NCI-H2227 treated with DMSO at 0.1 percent for 48 hours (cell line): ENCODE measurements around the gene P2RY4.
"Not testable (repeated sequence)": the region's sequence is repeated elsewhere in the genome, so short reads cannot be mapped to it uniquely, and the experiment has no call there.

ENCODE experiments used
- DNase-seq: peaks from one replicate; lab custom pipeline; 2025; lab: John Stamatoyannopoulos, UW

Gene P2RY4

DNA sequence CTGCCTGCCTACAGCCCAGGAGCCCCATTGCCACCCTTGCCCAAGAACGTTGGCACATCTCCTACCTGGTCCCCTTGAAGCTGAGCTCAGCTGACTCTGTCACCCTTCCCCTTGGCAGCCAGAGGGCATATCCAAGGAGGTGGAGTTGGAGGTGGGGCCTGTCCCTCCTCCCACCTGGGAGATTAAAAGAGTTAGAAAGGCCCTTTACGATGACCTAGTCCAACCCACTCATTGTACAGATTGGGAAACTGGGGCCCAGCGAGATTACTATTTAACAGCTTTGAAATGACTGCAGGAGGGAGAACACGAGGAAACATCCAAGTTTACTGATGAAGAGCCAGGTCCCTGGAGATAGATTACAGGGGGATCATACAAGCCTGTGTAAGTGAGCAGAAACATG is at the start of gene P2RY4:
Gene P2RY4, minus strand, starts transcription at position 101 of the 400 bp plus-strand sequence. CDS start 580 bp downstream, outside the sequence.
- no peak for DNase-seq

DNA sequence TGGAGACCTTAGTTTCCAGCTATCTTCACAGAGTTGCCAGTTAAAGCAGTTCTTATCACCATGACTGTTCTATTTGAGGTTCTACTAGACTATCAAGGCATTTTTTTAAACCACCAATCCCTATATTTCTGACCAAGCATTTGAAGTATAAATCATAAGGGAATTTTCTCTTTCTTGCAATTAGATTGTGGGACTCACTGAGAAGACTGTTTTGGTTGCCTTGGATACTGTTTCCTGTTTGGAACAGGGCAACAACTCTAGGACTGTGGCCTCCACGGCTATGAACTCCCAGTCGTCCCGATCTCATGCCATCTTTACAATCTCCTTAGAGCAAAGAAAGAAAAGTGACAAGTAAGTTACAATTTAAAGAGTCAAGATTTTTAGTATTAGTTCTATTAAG is 41.7 kb upstream of the P2RY4 start:
- no peak for DNase-seq

DNA sequence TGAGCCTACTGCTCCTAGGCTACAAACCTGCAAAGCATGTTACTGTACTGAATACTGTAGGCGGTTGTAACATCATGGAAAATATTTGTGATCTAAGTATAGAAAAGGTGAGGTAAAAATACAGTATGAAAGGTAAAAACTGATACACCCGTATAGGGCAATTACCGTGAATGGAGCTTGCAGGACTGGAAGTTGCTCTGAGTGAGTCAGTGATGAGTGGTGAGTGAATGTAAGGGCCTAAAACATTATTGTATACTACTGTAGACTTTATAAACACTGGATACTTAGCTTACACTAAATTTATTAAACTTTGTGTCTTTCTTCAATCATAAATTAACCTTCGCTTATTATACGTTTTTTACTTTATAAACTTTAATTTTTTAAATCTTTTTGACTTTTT is 33.6 kb upstream of the P2RY4 start:
- no peak for DNase-seq

DNA sequence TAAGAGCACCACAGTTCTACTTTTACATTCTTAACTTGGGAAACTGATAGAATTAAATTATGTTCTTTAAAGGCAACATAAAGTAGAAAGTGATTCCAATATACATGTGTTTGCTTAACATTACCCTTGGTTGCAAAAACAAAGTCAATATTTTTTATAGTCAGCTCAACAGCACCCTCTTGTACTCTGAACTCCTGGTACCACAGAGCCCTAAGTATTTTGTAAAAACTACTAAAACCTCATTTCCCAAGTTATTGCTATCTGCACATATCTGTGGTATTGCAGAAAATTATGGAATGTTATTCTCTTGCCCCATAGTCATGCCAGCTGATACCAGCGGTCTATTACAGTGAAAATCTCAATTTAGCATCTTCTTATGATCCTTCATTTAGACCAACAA is 32.8 kb upstream of the P2RY4 start:
- no peak for DNase-seq

DNA sequence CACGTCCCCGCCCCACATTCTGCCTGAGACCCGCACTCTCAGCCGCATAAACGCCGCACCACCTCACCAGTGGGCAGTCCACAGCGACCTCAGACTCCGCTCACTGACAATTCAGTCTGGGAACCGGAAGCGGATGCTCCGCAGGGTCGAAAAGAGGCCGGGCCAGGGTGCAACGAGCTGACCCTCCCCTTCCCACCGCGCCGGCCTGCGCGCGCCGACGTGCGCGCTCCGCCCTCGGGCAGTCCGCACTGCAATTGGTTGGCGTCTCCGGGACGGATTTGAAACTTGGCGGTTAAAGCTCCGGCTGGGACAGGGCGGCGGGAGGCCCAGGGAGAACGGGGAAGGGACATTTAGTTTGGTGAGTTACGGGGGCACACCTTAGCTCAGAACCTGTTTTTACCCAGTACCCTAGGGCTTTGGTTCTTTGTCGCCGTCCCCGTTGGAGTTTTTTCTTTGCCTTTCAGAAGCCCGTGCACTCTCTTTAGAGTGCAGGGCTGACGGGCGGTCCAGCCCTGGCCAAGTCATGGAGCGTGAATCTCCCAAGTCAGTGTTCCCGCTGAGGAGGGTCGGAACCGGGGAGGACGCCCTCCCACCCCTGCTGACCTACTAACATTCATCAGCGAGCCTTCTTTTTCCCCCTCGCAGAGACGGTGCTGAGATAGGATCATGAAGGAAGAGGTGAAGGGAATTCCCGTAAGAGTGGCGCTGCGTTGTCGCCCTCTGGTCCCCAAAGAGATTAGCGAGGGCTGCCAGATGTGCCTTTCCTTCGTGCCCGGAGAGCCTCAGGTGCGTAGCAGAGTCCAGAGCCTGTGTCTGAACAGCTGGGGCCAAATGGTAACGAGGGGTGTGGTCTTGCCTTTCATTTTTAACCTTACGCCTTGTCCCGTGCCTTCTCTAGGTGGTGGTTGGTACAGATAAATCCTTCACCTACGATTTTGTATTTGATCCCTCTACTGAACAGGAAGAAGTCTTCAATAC is 30.1 kb upstream of the P2RY4 start, which contains the start of the genes KIF4A and PDZD11:
Gene KIF4A, plus strand, starts transcription at position 312 of the 978 bp plus-strand sequence. Its CDS starts 355 bp downstream, at position 667.
Gene PDZD11, minus strand, starts transcription at position 135 of the 978 bp plus-strand sequence. CDS start 586 bp downstream, outside the sequence.
- DNase-seq = peak; percentile 91

DNA sequence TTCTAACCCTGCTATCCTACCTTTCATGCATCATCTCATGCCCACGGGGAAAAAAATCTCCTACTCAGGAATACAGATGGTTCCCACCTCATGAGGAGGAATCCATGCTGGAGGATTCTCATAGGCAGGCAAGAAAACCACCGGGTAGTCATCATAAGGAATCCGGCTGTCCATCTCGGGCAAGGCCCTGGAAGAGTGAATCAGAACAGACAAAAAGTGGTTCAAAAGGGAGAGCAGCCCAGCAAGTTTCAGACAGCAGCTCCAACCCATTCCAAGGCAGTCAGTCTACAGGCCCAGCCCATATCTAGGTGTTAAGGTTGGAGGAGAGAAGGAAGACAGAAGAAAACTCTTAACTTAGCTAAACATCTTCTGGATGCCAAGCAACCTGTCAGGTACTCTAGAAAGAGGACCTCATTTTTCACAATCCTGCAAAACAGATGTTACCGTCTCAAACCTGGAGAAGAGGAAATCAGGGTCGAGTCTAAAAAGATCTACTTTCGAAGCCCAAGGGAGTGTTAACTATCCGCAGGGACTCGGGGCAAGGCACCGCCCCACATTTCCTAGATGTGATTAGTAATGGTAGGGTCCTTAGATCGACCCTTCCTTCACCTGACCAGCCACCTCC is 29.3 kb upstream of the P2RY4 start:
- peak; percentile 19 for DNase-seq

DNA sequence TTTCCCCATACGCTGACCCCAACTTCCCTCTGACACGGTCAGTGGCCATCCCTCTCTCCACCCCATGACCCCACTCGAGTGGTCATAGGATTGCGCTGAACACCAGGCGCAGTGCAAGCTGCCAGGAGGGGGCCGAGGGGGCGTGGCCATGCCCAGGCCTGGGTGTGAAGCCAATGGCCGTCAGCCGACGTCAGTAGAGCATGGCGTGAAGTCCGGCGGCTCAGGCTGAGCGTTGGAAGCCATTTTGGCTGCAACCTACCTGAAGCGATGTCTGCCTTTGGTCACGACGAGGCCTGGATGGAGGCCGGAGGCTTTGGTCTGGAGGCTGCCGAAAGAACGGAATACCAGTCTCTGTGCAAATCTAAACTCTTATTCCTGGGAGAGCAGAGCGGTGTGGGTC is 21.9 kb upstream of the P2RY4 start, which contains the start of gene RAB41:
Gene RAB41, plus strand, starts transcription at position 222 of the 400 bp plus-strand sequence. Its CDS starts 46 bp downstream, at position 268.
- DNase-seq = no peak

DNA sequence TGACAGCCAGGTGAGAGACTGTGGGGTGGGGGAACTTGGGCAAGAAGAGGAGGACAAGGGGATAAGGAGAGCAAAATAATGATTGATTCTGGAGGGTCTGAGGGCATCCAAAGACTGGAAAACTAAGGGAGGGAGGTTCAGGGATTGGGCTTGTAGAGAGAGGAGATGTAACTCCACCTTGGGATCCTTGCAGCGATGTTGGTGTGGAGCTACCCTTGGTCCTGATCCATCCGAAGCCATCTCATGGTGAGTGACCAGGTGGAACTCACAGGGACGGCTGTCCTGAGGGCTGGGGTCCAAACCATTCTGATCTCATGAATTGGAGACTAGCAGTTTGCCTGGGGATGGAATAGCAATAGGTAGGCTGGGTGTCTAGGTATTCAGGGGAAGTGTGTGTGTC is 20.6 kb upstream of the P2RY4 start:
- no peak for DNase-seq

DNA sequence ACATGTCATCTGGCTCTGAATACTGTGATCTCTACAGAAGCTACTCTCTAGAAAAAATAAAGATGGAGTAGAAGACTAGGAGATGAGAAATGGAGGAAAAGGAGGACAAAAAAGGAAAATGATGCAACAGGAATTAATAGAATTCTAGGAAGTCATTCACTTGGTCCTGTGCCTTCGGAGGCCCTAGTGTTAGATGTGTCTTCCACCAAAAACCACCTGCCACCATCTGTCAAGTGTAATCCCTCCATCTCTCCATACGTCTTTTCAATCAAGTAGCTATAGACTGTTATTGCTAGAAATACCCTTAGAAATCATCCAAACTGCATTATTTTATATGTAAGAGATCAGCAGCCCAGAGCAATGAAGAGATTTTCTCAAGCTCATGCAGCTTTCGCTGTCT is 19.1 kb upstream of the P2RY4 start:
- no peak for DNase-seq

DNA sequence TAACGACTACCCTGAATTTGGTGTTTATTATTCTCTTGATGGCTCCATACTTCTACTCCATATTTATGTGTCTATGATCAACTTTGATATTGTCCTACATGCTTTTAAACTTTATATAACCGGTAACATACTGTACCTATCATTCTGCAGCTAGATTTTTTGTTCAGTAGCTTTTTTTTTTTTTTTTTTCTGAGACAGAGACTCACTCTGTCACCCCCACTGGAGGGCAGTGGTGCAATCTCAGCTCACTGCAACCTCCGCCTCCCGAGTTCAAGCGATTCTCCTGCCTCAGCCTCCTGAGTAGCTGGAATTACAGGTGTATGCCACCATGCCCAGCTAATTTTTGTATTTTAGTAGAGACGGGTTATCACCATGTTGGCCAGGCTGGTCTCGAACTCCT is 14.0 kb upstream of the P2RY4 start:
- not testable (repeated sequence) for DNase-seq

DNA sequence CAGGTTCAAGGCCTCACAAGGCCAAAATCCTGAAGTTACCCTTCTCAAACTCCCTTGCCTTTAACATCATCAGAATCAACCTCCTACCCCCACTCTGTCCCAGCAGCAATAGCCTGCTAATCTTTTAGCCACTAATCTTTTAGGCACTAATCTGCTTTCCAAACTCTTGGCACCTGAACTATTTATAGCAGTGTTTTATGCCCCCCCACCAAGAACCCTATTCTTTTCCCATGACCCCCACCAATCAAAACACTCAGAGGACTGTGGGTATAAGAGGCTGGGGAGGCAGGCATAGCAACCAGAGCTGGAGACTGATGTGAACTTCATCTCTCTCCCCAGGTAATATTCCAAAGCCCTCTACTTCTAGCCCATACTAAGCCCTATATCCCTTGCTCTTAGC is 8.0 kb upstream of the P2RY4 start, which contains the start of gene ARR3:
Gene ARR3, plus strand, starts transcription at position 301 of the 400 bp plus-strand sequence. CDS start 1,052 bp downstream, outside the sequence.
- DNase-seq = no peak

DNA sequence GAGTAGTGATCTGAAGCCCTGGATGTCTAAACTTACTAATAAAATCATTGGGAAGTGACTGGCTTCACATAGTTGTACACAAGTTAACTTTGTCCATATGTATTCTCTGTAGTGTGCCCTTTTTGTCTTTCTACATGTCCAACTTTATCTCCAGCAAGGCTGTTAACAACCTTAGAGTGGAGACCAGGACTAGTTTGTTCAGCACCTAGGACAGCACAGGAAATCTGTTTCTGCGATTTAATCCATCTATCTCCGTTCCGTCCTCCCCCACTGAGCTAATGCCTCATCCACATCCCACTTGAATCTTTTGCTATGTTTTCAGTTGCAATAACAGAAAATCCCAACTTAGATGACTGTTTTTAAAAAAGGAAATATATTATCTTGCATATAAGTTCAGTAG is 4.8 kb upstream of the P2RY4 start:
- no peak for DNase-seq

DNA sequence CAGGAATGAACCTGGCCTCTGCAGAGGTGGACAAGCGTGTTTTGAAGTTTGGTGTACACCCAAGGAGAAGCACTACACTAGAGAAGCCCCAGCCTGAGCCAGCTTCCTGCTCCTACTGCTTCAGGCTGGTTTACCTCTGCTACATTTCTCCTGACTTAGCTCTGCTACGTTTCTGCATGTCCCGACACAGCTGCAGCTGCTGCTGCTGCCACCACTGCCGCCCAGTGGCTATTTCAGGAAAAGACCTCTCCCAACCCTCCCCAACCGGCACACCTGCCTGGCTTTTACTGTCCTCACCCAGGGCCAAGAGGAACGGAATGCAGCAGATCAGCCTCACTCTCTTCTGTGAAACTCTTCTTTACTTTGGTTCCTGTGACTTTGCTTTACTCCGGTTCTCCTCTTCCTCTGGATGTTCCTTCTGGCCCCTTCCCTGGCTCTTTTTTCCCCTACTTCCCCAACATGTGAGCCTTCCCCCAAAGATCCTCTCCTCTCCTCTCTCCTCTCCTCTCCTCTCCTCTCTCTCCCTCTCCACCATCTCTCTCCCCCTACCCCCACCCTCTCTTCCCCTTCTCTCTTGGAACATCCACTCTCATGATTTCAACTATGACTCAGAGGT is 3.1 kb upstream of the P2RY4 start:
- DNase-seq = no peak

DNA sequence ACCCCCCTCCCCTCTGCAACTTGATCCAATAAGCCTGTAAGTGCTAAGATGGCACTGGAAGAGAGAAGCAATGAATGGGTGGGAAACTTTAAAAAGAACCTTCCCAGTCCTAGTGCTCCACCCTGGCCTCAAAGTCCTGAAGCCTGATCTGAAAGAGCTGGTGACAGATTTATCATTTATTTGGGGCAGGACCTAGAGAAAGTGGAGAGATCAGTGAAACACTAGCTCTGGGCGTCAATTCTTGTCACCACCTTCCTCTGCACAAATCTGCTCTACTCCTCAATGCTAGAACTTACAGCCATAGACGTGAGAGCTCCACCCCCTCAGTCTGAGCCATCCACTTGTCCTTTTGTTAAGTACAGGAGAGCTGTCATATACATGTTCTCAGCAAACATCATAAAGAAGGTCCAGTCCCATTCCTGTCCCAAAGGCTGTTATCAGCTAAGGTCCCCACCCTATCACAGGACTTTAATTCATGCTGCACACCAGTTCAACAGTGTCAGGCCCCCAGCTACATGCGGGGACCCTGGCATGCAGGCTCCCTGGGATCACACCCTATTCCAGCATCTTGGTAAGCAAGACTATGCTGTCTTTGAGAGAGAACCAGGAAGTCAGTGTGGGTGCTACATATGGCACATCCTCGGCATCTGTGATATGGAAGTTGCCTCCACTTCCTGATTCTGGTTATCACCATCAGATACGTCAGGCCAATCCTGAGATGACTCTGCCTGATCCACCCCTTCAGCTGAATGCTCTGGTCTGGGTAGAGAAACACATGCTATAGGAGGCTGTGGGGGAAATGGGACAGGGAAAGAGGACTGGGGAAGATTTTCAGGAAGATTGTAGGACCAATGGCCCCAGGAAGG is 2.3 kb downstream of the P2RY4 start:
- no peak for DNase-seq

DNA sequence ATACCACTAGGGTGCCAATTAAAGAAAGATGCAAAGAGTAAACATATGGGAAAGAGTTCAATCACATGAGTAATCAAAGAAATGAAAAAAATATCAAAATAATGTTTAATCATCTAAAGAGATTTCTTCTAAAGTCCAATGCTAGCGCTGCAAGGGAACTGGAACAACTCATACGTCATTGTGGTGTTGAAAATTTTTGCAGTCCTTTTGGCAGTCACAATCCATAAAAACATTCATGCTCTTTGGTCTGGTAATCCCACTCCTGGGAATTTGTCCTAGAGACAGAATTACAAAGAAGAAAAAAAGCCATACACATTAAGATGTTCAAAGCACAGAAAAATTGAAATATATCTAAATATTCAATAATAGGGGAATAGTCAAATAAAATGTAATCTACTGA is 4.6 kb downstream of the P2RY4 start:
- no peak for DNase-seq

DNA sequence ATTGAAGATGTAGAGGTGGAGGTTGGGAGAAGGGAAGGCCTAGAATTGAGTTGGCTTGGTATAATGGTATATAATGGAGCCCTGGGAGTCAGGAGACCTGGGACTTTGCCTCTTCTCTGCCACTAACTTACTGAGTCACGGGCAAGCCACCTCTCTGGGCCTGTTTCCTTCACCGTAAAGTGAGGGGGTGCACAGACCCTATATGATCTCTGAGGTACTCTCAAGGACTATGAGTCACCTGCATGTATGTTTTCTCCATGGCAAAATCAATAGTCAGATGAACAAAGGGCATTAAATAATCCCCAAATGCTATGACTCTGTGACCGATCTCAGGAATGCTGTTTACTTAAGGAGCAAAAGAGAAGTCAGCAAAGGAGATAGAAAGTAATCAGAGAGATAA is 5.1 kb downstream of the P2RY4 start:
- DNase-seq = no peak

DNA sequence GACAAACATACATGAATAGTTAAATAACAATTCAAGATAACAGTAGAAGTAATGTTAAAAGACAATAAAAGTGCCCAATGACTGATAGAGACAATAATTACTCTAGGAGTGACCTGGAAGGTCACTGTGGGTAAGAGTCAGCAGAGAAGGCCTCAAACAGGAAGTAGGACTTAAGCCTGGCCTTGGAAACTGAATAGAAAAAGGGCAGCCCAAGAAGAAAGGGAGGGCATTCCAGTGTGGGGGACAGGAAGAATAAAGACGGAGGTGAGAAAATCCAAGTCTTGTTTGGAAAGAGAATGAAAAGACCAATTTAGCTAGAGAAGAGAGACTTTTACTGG is 6.0 kb downstream of the P2RY4 start:
- no peak for DNase-seq

DNA sequence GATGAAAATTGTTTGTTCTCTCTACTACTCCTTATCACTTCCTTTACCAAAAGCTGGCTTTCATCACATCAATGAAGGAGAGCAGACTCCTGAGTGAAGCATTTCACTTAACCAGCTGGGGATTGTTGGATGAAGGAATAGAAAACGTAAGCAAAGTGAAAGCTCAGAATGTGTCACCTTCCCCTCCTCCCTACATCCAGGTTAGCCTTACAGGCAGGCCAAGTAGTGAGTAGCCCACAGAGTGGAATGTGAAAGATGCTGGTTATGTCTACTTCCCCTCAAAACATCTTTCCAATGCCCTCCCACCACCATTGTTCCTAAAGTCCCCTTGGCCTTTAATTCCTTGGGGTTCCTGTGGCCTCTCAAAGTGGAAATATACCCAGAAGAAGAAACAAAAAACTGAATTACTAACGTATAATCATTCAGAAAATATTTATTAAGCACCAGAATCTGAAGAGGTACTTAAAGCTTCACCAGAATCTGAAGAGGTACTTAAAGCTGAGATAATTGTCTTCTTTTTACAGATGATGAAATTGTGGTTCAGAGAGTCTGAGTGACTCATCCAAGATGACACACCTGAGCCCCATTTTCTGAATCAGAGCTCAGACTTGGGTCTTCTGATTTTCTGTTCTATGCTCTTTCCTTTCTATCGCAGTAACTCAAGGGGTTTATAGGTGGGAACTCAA is 6.5 kb downstream of the P2RY4 start:
- peak; percentile 68 for DNase-seq

DNA sequence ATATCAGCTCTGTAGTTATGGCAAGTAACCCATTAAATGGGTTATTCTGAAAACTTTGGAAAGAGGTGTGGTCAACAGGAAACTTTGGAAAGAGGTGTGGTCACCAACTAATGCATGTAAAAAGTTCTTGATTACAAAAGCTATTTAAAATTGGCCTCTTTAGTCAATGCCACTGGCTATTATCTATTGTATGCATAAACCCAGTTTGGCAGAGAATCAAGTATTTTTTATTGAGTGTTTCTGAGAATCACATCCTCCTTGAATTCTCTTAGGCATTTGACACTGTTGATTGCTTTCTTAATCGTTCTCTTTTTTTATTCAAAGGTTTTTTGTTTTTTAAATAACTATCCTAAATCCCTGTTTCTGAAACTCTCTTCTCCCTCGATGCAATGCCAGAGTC is 7.5 kb downstream of the P2RY4 start:
- no peak for DNase-seq

DNA sequence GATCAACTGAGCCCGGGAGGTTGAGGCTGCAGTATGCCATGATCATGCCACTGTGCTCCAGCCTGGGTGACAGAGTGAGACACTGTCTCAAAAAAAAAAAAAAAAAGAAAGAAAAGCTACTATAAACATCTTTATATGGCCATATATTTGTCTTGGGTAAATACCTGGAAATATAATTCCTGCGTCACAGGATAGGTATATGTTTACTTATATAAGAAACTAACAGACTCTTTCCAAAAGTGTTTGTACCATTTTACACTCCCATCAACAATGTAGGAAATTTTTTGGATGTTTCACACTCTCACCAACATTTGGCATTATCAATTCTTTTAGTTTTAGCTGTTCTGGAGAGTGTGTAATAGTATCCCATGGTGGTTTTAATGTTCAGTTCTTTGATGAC is 12.8 kb downstream of the P2RY4 start:
- no peak for DNase-seq

DNA sequence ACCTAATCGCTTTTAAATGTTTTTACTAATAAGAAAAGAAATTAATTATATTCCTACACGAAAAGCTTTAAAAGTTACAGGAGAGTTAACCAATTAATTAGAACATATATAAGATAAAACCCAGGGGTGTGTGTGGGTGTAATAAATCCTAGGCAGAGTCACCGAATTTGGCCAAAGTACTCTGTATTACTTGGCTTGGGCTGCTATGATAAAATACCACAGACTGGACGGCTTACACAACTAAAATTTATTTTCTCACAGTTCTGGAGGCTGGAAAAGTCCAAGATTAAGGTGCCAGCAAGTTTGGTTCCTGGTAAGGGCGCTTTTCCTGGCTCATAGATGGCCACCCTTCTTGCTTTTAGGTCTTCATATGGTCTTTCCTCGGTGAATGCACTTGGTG is 15.1 kb downstream of the P2RY4 start:
- DNase-seq = no peak
